ENCODE results near the gene RAB8A.

RAB8A gene

DNA sequence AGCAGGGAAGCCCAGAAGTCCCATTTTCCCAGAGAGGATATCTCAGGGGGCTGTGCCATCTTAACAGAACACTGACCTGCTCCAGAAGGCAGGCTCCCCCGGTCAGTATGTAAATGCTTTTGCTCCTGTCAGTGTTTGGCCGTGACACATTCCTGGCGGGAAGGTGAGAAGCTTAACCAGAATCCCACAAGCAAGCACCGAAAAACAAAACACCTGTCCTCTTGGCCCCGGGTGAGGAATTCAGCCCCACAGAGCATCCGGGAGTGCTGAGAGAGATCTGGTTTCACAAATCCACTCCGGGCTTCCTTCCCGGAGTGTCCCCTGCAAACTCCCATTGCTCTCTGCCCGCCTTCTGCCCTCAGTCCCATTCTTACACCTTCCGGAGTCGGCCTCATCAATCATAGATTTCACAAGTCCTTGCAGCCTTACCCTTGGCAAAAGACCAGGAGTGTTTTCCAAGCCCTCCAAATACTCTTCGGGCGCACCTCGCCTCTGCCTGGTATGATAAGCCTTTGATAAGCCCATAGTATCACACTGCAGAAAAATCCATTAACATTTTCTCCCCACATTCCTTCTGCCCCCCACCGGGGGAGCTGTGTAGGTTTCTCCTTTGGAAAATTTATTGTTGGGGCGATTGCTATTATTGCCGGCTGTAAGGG is 23.2 kb upstream of the RAB8A start:
- Histone ChIP-seq H3K27me3 (ENCODE audit: low read depth, low read length) (no peaks in the 10 kb centered on the region), H4K20me1 (ENCODE audit: insufficient read depth, low read length) (peaks cover 67% of the 10 kb centered on the region), H3K36me3 (replicated peaks; ENCODE audit: low read depth, low read length) (peaks cover 89% of the 10 kb centered on the region), H3K9me3 (ENCODE audit: insufficient read depth, low read length) (no peaks in the 10 kb centered on the region), H3K4me3 (ENCODE audit: low read length) (no peak overlapping the region), H2AFZ (ENCODE audit: low read depth, low read length) (no peak overlapping the region), H3K4me2 (ENCODE audit: low read length) (no peak overlapping the region), H3K27ac (ENCODE audit: low read length) (no peak overlapping the region), H3K4me1 (ENCODE audit: low read length) (no peaks in the 10 kb centered on the region), H3K79me2 (ENCODE audit: low read length) (peaks cover 89% of the 10 kb centered on the region), H3K9ac (ENCODE audit: low read length) (no peak overlapping the region)
- no peak for TF ChIP-seq EZH2phosphoT487 (IDR thresholded peaks at IDR 0.05; ENCODE audit: low read depth)

DNA sequence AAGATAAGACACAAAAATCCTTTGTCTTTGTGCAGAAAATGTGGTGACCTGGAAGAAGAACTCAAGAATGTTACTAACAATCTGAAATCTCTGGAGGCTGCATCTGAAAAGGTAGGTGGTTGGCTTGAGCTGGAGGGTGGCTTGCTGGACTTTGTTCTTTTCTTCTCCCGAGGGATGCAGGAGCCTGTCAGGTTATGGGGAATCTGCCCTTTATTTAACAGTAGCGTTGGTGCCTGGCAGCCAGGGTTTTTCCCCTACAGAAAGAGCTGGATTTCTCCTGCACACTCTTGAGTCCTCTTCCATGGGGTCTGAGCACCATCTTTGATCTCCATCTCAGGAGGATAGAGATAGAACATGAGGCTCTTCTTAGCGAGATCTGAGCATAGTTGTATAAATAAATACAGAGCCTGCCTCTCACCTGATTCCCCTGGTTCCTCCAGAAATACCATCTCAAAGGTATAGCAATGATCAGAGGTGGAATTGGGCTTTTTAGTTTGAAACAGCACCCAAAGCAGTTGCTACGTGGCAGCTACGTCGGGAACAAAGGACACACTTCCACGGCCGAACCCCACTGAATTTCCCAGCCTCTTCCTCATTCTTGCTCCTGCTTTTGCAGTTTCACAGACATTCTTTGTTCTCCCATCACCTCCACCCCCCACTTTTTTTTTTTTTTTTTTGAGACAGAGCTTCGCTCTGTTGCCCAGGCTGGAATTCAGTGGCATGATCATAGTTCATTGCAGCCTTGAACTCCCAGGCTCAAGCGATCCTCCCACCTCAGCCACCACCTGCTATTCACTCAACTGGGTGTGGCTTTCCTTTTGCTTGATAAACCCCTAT is 22.5 kb upstream of the RAB8A start:
- no peak overlapping the region for H3K4me2 ChIP-seq (ENCODE audit: low read length)
- H3K27ac ChIP-seq (ENCODE audit: low read length): no peak overlapping the region
- TF ChIP-seq, protein P1, sequence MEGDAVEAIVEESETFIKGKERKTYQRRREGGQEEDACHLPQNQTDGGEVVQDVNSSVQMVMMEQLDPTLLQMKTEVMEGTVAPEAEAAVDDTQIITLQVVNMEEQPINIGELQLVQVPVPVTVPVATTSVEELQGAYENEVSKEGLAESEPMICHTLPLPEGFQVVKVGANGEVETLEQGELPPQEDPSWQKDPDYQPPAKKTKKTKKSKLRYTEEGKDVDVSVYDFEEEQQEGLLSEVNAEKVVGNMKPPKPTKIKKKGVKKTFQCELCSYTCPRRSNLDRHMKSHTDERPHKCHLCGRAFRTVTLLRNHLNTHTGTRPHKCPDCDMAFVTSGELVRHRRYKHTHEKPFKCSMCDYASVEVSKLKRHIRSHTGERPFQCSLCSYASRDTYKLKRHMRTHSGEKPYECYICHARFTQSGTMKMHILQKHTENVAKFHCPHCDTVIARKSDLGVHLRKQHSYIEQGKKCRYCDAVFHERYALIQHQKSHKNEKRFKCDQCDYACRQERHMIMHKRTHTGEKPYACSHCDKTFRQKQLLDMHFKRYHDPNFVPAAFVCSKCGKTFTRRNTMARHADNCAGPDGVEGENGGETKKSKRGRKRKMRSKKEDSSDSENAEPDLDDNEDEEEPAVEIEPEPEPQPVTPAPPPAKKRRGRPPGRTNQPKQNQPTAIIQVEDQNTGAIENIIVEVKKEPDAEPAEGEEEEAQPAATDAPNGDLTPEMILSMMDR (IDR thresholded peaks at IDR 0.05; ENCODE audit: low read depth, low read length): no peak
- TF ChIP-seq EZH2phosphoT487 (IDR thresholded peaks at IDR 0.05; ENCODE audit: low read depth): no peak
- peaks cover 89% of the 10 kb centered on the region for H3K36me3 ChIP-seq (replicated peaks; ENCODE audit: low read depth, low read length)
- H3K79me2 ChIP-seq (ENCODE audit: low read length): peaks cover 84% of the 10 kb centered on the region
- no peak overlapping the region for H3K9ac ChIP-seq (ENCODE audit: low read length)
- no peak overlapping the region for H3K4me3 ChIP-seq (ENCODE audit: low read length)
- no peaks in the 10 kb centered on the region for H3K4me1 ChIP-seq (ENCODE audit: low read length)
- H2AFZ ChIP-seq (ENCODE audit: low read depth, low read length): no peak overlapping the region
- no peaks in the 10 kb centered on the region for H3K9me3 ChIP-seq (ENCODE audit: insufficient read depth, low read length)
- no peaks in the 10 kb centered on the region for H3K27me3 ChIP-seq (ENCODE audit: low read depth, low read length)
- peaks cover 60% of the 10 kb centered on the region for H4K20me1 ChIP-seq (ENCODE audit: insufficient read depth, low read length)

DNA sequence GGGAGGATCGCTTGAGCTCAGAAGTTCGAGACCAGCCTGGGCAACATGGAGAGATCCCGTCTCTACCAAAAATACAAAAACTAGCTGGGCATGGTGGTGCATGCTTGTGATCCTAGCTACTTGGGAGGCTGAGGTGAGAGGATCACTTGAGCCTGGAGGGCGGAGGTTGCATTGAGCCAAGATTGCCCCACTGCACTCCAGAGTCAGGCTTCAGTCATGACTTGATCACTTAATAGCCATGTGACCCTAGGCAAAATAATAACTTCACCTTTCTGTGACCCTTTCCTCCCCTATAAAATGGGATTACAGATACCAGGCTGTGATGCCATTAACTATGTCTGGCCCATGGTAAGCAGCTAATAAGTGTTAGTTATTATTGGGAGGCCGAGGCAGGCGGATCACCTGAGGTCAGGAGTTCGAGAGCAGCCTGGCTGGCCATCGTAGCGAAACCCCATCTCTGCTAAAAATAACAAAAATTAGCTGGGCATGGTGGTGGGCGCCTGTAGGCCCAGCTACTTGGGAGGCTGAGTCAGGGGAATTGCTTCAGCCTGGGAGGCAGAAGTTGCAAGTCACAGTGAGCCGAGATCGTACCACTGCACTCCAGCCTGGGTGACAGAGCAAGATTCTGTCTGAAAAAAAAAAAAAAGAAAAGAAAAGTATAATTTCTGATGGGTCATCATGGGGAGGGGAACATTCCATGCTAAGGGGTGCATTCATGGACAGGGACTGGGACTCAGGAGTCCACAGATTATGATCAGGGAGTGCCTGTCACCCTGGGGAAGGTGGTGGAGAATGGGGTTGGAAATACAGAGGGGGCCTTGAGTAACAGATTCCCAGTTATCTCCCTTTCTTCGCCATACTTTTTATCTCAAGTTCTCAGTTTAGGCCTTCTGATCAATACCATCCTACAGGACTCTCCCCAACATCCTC is 19.9 kb upstream of the RAB8A start:
- Histone ChIP-seq H3K4me2 (ENCODE audit: low read length) (no peak overlapping the region), H3K4me3 (ENCODE audit: low read length) (no peak overlapping the region), H3K27ac (ENCODE audit: low read length) (no peak overlapping the region), H2AFZ (ENCODE audit: low read depth, low read length) (no peak overlapping the region), H3K9me3 (ENCODE audit: insufficient read depth, low read length) (no peaks in the 10 kb centered on the region), H3K36me3 (replicated peaks; ENCODE audit: low read depth, low read length) (peaks cover 86% of the 10 kb centered on the region), H3K9ac (ENCODE audit: low read length) (no peak overlapping the region), H3K4me1 (ENCODE audit: low read length) (no peaks in the 10 kb centered on the region), H3K79me2 (ENCODE audit: low read length) (peaks cover 80% of the 10 kb centered on the region), H4K20me1 (ENCODE audit: insufficient read depth, low read length) (peaks cover 55% of the 10 kb centered on the region), H3K27me3 (ENCODE audit: low read depth, low read length) (no peaks in the 10 kb centered on the region)
- TF ChIP-seq EZH2phosphoT487 (IDR thresholded peaks at IDR 0.05; ENCODE audit: low read depth): no peak
- TF ChIP-seq, protein P1 (IDR thresholded peaks at IDR 0.05; ENCODE audit: low read depth, low read length): no peak

DNA sequence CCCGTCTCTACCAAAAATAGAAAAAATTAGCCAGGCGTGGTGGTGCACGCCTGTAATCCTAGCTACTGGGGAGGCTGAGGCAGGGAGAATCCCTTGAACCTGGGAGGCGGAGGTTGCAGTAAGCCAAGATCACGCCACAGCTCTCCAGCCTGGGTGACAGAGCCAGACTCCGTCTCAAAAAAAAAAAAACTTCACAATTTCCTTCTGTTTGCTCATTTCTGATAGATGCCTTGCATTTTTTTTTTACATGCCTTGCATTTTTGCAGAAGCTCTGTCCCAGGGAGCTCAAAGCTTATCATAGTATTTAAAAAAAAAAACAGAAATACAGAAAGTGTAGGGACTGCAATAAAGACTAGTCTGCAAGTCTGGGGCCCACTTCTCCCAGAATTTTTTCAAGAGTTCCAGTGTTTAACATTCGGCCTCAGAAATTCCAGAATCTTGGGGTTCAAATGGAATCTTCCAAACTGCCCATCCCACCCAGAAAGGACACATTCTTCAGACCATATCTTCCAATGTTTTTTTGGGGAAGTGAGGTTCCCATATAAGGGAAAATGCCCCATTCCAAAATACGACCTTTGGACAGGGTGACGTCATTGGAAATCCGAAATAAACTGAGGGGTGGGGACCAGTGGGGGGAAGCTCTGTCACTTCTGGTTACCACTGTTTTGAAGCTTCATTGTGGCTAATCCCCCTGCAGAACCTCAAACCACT is 17.2 kb upstream of the RAB8A start:
- no peak overlapping the region for H3K27ac ChIP-seq (ENCODE audit: low read length)
- no peak overlapping the region for H3K4me3 ChIP-seq (ENCODE audit: low read length)
- H3K4me2 ChIP-seq (ENCODE audit: low read length): no peak overlapping the region
- H4K20me1 ChIP-seq (ENCODE audit: insufficient read depth, low read length): peaks cover 52% of the 10 kb centered on the region
- H3K9me3 ChIP-seq (ENCODE audit: insufficient read depth, low read length): no peaks in the 10 kb centered on the region
- H3K4me1 ChIP-seq (ENCODE audit: low read length): no peaks in the 10 kb centered on the region
- peaks cover 69% of the 10 kb centered on the region for H3K79me2 ChIP-seq (ENCODE audit: low read length)
- no peak overlapping the region for H3K9ac ChIP-seq (ENCODE audit: low read length)
- TF ChIP-seq, protein P1 (IDR thresholded peaks at IDR 0.05; ENCODE audit: low read depth, low read length): no peak
- TF ChIP-seq EZH2phosphoT487 (IDR thresholded peaks at IDR 0.05; ENCODE audit: low read depth): no peak
- no peak overlapping the region for H2AFZ ChIP-seq (ENCODE audit: low read depth, low read length)
- no peaks in the 10 kb centered on the region for H3K27me3 ChIP-seq (ENCODE audit: low read depth, low read length)
- peaks cover 83% of the 10 kb centered on the region for H3K36me3 ChIP-seq (replicated peaks; ENCODE audit: low read depth, low read length)
